Activated gamma-delta T cell treated with anti-CD3 and anti-CD28 coated beads, Interleukin-2, amount 50 U/mL, for 16 hours (primary cell): ENCODE measurements around the gene LCORL.
"Not testable (repeated sequence)": the region's sequence is repeated elsewhere in the genome, so short reads cannot be mapped to it uniquely, and the experiment has no call there.

ENCODE experiments used
- DNase-seq: peaks from one replicate; pipeline ENCODE4 v3.0.0-alpha.2; 2020; ENCODE audit warnings: low read depth

The LCORL gene

DNA sequence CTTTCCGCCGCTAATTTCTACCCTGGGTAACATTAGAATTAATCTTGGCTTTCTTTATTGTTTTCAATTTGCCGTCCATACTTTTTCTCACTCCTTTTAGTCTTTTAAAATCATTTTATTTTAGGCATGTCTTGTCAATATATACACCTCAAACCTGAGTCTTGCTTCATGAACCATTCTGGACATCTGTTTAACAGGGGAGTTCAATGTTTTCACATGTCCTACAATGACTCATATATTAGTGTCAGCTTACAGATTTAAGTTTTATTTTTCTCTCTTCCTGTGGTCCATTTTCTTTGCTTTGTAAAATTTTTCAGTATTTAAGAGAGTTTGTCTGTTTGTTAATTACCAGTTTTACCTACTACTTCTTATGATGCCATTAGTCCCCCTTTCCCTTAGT is 89.5 kb downstream of the LCORL start:
- DNase-seq = no peak

DNA sequence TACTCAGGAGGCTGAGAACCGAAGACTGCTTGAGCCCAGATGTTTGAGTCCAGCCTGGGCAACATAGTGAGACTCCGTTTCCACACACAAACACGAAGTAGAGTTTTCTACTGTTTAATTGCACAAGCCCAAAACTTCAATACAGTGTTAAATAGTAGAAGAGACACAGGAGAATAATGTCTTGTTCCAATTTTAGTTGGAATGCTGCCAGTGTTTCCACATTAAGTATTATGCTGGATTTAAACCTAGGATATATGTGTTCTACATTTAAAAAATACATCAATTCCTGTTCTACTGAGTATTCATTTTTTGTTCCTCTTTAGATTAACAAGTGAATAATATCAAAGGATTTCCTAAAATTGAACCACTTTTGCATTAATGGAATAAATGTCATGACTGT is 91.3 kb downstream of the LCORL start:
- no peak for DNase-seq

DNA sequence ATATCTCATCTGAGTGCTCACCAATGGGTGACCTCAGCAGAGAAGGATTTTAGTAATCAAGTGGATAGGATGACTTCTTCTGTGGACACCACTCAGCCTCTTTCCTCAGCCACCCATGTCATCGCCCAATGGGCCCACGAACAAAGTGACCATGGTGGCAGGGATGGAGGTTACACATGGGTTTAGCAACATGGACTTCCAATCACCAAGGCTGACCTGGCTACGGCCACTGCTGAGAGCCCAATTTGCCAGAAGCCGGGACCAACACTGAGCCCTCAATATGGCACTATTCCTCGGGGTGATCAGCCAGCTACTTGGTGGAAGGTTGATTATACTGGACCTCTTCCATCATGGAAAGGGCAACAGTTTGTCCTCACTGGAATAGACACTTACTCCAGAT is 97.4 kb downstream of the LCORL start:
- no peak for DNase-seq

DNA sequence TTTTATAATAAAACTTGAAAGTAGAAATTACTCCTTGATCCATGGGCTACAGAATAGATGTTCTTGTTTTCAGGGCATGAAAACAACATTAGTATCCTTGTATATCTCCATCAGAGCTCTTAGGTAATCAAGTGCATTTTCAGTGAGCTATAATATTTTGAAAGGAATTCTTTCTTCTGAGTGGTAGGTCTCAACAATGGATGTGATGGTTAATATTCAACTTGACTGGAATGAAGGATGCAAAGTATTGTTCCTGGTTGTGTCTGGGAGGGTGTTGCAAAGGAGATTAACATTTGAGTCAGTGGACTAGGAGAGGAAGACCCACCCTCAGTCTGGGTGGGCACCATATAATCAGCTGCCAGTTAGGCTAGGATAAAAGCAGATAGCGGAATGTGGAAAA is 100.1 kb downstream of the LCORL start:
- no peak for DNase-seq

DNA sequence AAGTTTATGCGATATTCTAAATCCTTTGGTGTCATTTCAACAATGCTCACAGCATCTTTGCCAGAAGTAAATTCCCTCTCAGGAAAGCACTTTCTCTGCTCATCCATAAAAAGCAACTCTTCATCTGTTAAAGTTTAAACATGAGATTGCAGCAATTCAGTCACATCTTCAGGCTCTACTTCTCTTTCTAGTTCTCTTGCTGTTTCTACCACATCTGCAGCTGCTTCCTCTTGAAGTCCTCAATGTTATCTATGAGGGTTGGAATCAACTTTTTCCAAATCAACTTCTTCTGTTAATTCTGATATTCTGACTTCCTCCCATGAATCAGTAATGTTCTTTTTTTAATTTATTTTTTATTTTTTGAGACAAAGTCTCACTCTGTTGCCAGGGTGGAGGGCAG is 100.9 kb downstream of the LCORL start:
- DNase-seq = no peak

DNA sequence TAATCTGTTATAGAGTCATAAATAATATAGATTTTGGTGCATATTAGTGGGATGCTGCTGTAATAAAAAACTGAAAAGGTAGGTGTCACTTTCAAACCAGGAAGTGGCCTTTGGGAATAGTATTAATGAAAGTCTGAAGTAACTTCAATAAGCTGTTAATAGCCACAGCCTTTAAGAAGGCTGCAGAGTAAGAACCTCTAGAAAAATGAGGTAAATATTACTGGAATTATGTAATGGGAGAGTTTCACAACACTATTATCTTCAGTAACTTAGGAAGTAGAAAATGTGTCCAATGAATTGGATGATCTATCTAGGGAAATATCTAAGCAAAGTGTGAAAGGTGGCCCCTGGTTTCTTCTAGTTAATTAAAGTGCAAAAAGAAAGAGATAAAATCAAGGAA is 106.1 kb downstream of the LCORL start:
- no peak for DNase-seq

DNA sequence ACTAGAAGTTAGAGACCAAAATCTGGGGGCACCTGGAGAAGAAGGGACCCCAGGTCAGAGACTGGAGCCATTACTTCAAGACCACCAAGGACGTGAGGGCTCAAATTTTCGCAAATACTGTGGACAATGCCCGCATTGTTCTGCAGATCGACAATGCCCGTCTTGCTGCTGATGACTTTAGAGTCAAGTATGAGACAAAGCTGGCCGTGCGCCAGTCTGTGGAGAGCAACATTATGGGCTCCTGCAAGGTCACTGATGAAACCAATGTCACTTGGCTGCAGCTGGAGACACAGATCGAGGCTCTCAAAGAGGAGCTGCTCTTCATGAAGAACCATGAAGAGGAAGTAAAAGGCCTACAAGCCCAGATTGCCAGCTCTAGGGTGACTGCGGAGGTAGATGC is 109.5 kb downstream of the LCORL start:
- no peak for DNase-seq

DNA sequence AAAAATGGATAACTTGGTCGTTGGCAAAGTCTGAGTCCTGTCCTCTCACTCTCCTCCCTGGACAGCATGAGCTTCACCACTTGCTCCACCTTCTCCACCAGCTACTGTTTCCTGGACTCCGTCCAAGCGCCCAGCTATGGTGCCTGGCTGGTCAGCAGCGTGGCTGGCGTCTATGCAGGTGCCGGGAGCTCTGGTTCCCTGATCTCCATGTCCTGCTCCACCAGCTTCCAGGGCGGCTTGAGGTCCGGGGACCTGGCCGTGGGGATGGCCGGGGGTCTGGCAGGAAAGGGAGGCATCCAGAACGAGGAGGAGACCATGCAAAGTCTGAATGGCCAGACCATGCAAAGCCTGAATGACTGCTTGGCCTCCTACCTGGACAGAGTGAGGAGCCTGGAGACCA is 109.9 kb downstream of the LCORL start:
- no peak for DNase-seq

DNA sequence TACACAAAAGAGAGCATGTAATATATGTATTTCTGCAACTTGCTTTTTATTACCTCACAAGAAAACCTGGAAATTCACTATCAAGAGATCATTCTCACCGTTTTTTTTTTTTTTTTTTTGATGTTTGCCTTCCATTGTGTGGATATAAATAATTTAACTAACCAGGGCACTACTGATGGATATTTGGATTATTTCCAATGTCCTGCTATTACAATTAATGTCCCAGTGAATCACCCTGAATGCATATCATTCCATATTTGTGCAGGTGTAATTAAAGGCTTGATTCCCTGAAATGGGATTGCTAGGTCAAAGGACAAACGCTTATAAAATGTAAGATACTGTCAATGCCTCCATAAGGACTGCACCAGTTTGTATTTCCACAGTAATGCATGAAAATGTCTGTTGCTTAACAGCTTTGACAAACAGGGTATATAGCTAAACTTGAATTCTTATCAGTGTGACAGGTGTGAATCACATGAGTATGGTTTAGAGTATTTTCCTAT is 123.0 kb downstream of the LCORL start:
- no peak for DNase-seq

DNA sequence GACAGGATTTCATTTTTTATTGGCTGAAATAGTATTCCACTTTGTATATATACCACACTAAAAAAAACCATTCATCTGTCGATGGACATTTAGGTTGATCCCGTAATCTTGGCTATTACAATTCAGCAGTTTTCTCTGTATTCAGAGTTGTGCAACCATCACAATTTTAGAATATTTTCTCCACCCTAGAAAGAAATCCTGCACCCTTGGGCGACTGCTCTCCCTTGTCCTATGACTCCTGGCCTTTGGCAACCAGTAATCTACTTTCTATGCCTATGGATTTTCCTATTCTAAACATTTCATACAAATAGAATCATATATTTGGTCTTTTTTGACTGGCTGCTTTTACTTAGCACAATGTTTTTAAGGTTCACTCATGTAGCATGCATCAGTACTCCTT is 126.1 kb downstream of the LCORL start:
- no peak for DNase-seq

DNA sequence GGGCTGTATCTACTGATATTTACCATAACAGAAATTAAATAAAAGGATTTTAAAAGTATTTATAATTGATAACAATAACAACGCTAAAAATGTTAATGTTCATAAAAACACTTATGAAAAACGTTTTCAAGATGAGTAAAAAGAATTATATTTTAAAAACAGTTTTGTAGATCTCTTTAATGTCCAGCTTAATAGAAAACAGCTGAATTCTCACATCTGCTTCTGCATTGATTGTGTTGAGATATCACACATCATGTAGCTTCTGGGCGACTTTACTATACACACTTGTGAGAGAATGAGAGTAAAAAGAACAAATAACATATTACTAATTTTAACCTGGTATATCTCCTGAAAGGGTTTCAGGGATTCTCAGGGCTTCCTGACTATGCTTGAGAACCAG is 127.1 kb downstream of the LCORL start:
- DNase-seq = no peak

DNA sequence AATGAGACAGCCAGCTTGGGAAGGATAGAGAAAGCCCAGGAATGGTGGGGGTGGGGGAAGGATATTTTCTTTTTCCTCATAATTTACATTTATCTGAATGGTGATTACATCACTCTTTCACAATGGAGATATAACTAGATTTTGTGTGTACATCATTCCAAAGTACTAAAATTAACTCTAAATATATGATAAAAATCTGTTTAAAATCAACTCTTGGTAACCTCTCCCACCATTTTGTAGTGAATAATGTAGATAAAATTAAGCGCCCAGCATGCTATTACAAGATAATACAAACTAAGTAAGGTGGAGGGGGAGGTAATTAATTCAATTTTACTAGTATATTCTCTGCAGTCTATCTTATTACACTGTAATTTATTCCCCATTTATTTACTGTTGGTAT is 131.9 kb downstream of the LCORL start:
- no peak for DNase-seq

DNA sequence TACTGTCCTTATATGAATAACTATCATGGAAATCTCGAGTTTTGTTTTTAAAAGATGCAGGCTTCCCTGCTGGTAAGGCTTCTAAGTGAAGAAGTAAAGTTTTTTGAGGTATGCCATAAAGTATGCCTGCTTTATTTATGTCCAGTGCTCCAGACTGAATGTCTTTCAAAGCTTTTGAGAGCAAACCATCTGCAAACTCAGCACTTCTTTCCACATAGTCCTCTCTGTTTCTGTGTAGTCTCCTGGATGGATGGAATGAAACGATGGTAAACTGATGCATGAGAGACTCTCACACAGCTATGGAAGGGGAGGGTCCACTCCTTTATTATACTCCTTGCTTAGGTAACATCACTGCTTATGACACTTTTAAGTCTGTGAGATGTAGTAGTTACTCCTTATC is 137.0 kb downstream of the LCORL start:
- DNase-seq = no peak

DNA sequence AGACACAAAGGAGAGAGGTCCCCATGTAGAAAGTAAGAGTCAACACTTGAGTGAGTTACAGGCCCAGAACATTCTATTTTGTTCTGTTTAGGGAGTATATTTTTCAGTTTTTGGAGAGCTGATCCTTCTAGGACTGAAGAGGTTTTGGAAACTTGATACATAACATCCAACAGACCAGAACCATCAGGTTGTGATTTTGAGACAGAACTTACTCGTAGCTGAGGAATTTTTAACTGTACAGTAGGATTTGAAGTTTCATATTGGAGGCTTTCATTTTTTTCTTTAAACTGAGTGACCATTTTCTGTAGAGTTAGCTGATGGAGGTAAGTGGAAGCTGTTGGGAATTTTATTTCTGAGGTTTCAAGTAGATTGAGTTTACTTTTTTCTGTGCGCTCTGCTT is 137.5 kb downstream of the LCORL start:
- no peak for DNase-seq

DNA sequence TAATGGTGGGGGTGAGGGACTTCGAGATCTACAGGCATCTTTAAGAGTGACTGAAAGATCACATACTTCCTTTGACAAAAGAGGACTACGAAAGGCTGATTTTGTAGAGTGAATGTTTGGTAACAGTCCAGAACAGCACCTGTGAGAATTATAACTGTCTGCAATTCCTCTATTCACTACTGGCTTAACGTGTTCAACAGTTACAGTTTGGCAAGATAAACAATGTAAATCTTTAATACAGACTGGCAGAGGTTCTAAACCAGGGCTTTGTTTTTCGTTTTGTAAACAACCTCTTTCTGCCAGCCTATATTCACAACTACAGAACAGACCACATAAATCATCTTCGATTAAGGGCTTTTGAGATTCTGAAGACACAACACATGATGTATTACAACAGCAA is 143.9 kb downstream of the LCORL start:
- DNase-seq = no peak

DNA sequence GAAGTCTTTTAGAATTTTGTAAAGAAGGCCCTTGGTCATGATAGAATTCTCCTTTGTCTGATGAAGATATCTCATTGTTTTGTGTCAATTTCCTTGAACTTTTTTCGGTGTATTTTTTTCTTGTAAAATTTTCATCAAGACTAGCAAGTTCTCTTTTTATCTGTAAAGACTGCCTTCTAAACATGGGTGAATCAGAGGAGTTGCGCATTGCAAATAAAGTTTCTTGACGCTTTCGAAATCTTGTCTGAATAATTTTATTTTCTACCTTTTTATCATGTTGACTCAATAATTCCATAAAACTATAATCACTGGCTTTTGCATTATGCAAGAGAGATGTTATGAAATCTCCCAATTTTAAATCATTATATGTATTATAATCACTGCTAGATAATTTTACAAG is 144.6 kb downstream of the LCORL start:
- no peak for DNase-seq

DNA sequence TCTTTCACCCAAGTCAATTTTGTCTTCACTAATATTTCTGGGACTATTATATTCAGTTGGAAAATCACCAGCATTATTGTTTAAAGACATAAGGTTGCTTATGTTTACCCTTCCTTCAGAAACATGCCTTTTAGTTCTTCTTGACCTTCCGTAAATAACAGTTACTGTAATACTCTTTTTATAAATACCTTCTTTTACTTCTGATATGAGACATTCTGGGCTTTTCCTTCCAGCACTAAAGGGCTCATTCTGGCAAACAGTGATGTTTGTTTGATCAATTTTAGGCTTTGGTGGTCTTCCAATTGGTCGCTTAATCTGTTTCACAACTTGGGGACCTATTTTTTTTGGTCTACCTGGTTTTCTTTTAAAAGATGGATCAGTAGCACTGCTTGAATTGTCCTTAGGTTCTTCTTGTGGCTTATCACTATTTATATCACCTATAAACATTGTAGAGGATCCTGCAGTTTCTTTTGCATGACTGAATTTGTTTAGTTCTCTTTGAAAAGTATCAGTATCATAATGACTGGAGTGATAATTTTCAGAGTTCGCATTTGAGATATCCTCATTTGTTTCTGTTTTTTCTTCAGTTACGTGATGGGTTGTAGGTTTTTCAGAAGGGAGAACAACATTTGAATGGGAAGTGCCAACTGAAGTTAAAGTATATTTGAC is 146.0 kb downstream of the LCORL start:
- no peak for DNase-seq

DNA sequence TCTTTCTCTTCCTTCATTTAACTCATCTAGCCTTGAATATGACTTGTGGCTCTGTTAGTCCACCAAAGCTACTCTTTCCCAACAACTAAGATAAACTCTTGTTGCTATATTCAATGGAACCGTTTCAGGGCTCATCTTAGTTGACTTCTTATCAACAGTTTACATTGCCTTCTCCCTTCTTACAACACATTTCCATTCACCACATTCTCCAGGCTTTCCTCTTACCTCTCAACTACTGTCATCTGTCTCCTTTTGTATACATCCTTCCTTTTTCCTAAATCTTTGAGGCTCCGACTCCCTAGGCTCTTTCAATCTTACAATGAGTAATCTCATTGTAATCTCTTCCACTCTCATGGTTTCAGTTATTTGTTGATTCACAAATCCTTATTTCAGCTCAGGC is 152.2 kb downstream of the LCORL start:
- no peak for DNase-seq

DNA sequence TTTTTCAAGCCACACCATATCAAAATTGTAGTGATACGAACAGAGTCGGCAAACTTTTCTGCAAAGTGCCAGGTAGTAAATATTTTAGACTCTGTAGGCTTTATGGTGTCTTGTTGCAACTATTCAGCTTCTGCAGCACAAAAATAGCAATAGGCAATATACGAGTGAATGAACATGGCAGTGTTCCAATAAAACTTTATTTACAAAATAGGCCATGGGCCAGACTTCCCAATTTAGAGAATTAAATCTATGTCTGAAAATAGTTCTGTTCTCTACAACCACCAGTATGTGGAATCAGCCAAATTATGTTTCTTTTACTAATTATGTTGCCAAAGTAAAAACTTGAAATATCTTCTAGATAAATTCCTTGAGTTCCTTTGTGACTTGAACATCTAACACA is 154.3 kb downstream of the LCORL start:
- no peak for DNase-seq

DNA sequence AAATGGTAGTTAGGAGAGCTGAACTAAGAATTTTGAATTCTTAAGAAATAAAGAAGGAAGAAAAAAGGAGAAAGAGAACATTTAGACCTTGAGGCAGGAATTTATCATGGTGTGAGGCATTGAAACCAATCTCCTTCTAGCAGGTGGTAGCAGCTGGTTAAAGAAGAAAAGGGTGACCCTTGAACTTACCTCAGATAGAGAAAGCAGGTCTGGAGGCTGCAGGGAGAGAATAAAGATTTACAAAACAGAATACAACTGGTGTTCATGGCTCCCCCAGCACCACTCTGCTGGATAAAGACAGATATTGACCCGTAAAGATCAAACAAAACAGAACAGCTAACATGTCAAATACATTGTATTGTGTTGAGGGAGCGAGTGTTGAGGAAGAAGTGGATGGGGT is 154.7 kb downstream of the LCORL start:
- DNase-seq = no peak

DNA sequence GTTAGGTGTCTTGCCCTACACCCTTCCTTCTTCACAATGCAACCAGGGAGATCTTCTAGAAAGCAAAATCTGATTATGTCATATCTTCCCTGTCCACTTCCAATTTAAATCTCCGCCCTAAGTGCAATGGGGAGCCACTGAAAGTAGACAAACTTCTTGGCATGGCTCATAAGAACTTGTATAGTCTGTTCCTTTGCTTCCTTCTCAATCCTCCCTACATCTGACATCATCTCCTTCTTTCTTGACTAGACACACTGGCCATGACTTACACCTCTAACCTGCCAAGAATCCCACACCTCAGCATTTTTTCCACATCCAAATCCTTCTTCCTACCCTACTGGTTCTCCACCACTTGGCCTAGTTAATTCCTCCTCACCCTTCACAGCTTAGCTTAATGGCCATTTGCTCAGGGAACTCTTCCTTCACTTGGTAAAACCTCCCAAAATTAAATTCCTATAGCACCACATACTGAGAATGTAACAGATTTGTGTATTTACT is 155.6 kb downstream of the LCORL start:
- no peak for DNase-seq

DNA sequence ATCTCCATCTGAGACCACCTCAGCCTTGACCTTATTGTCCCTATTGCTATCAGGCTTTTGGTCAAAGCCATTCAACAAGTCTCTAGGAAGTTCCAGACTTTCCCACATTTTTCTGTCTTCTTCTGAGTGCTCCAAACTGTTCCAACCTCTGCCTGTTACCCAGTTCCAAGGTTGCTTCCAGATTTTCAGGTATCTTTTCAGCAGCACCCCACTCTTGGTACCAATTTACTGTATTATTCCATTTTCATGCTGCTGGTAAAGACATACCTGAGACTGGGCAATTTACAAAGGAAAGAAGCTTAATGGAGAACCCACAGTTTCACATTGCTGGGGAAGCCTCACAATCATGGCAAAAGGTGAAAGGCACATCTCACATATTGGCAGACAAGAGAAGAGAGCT is 159.6 kb downstream of the LCORL start:
- DNase-seq = not testable (repeated sequence)

DNA sequence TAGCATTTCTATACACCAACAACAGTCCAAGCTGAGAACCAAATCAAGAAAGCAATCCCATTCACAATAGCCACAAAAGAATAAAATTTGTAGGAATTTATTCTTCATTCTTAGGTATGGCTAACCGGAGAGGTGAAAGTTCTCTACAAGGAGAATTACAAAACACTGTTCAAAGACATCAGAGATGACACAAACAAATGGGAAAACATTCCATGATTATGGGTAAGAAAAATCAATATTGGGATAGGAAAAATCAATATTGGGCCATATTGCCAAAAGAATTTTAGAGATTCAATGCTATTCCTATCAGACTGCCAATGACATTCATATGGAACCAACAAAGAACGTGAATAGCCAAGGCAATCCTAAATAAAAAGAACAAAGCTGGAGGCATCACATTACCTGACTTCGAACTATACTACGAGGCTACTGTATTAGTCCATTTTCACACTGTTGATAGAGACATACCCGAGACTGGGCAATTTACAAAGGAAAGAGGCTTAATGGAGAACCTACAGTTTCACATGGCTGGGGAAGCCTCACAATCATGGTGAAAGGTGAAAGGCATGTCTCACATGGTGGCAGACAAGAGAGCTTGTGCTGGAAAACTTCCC is 161.7 kb downstream of the LCORL start:
- DNase-seq = no peak

DNA sequence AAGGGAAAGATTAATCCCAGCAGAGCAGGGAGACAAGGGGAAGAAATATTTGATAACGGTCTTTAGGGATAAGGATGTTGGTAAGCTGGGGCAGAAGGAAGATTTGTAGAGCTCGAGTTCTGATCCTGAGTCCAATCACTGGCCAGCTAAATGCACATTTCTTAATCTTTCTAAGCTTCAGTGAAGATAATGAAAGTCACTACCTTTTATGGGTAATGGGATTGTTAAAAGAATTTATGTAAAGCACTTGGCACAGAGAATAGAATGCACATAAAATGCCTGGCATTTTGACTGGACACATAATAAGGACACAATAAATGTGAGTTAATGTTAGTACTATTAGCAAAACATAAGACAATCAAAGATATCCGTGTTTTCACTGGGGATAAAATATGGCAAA is 167.5 kb downstream of the LCORL start:
- no peak for DNase-seq
